ENCODE measurements around the gene EXOSC3.
A peak's percentile ranks its signal among the peaks of the same experiment; 100 is the strongest.
"Not testable (repeated sequence)": the region's sequence is repeated elsewhere in the genome, so short reads cannot be mapped to it uniquely, and the experiment has no call there.

Gene EXOSC3

GRCh38 chr9:37798677-37799076, 13.8 kb upstream of the EXOSC3 start:
- no peaks in the 10 kb centered on the region for H3K27me3 ChIP-seq (ENCODE audit: insufficient read depth, low read length)
- no peaks in the 10 kb centered on the region for H3K36me3 ChIP-seq (ENCODE audit: insufficient read depth, low read length)
- H3K4me3 ChIP-seq (ENCODE audit: low read length) = no peak overlapping the region
- no peak overlapping the region for H2AFZ ChIP-seq (ENCODE audit: low read depth, low read length)
- H3K4me1 ChIP-seq (ENCODE audit: insufficient read depth, low read length) = peaks cover 21% of the 10 kb centered on the region
- H3K9me3 ChIP-seq (ENCODE audit: low read length) = no peaks in the 10 kb centered on the region

- no peaks in the 10 kb centered on the region for H3K9me3 ChIP-seq (ENCODE audit: low read length)
- no peak overlapping the region for H3K4me3 ChIP-seq (ENCODE audit: low read length)
- H3K27me3 ChIP-seq (ENCODE audit: insufficient read depth, low read length) = no peaks in the 10 kb centered on the region
- H3K4me1 ChIP-seq (ENCODE audit: insufficient read depth, low read length) = peaks cover 6% of the 10 kb centered on the region
- no peak overlapping the region for H2AFZ ChIP-seq (ENCODE audit: low read depth, low read length)
- H3K36me3 ChIP-seq (ENCODE audit: insufficient read depth, low read length) = no peaks in the 10 kb centered on the region
Measured at GRCh38 chr9:37796232-37796631, 11.4 kb upstream of the EXOSC3 start.

DNA sequence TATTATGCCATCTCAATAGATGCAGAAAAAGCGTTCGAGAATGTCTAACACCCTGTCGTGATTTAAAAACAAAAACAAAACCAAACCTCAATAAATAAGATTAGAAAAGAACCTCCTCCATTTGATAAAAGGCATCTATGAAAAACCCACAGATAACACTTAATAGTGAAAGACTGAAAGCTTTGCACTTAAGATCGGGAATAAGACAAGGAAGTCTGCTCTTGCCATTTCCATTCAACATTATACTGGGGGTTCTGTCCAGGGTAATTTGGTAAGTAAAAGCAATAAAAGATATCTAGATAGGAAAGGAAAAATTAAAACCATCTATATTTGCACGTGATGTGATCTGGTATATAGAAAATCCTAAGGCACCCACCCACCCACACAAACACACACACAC, 7.3 kb upstream of the EXOSC3 start:
- Histone ChIP-seq H3K4me3 (ENCODE audit: low read length) (no peak overlapping the region), H3K36me3 (ENCODE audit: insufficient read depth, low read length) (no peaks in the 10 kb centered on the region)

GRCh38 chr9:37790096-37790495, 5.2 kb upstream of the EXOSC3 start:
- Histone ChIP-seq H3K36me3 (ENCODE audit: insufficient read depth, low read length) (no peaks in the 10 kb centered on the region), H3K27me3 (ENCODE audit: insufficient read depth, low read length) (no peaks in the 10 kb centered on the region), H2AFZ (ENCODE audit: low read depth, low read length) (no peak overlapping the region), H3K4me1 (ENCODE audit: insufficient read depth, low read length) (peaks cover 4% of the 10 kb centered on the region), H3K9me3 (ENCODE audit: low read length) (no peaks in the 10 kb centered on the region), H3K4me3 (ENCODE audit: low read length) (no peak overlapping the region)

More for the DNA sequence above, 7.3 kb upstream of the EXOSC3 start:
- H3K27me3 ChIP-seq (ENCODE audit: insufficient read depth, low read length) = no peaks in the 10 kb centered on the region
- no peaks in the 10 kb centered on the region for H3K9me3 ChIP-seq (ENCODE audit: low read length)
- no peak overlapping the region for H2AFZ ChIP-seq (ENCODE audit: low read depth, low read length)
- no peaks in the 10 kb centered on the region for H3K4me1 ChIP-seq (ENCODE audit: insufficient read depth, low read length)

- no peak overlapping the region for H2AFZ ChIP-seq (ENCODE audit: low read depth, low read length)
- no peak overlapping the region for H3K4me3 ChIP-seq (ENCODE audit: low read length)
- H3K27me3 ChIP-seq (ENCODE audit: insufficient read depth, low read length) = no peaks in the 10 kb centered on the region
- no peaks in the 10 kb centered on the region for H3K9me3 ChIP-seq (ENCODE audit: low read length)
- peaks cover 5% of the 10 kb centered on the region for H3K36me3 ChIP-seq (ENCODE audit: insufficient read depth, low read length)
- H3K4me1 ChIP-seq (ENCODE audit: insufficient read depth, low read length) = peaks cover 13% of the 10 kb centered on the region
Measured at GRCh38 chr9:37788332-37788731, 3.5 kb upstream of the EXOSC3 start.

DNA sequence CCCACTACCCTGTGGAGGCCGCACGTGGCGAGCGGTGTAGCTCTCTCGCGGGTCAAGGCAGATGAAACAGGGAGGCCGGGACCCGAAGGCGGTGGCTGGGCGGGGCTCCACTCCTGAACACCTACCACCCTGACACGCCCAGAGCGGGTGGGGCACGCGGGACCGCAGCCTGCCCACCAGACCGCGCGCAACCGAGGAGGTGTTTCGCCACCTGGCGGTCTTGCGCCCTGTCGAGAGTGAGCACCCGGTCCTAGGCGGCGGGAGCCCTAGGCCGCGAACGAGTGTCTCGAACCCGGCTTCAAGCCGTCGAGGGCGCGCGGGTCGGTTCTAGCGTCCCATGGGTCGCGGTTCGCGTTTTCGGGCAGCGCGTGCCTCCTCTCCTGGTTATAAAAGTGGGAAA, 2.2 kb upstream of the EXOSC3 start:
- H3K36me3 ChIP-seq (ENCODE audit: insufficient read depth, low read length) = peaks cover 18% of the 10 kb centered on the region
- no peaks in the 10 kb centered on the region for H3K27me3 ChIP-seq (ENCODE audit: insufficient read depth, low read length)
- peaks cover 16% of the 10 kb centered on the region for H3K4me1 ChIP-seq (ENCODE audit: insufficient read depth, low read length)
- H3K9me3 ChIP-seq (ENCODE audit: low read length) = no peaks in the 10 kb centered on the region
- H2AFZ ChIP-seq (ENCODE audit: low read depth, low read length) = no peak overlapping the region
- no peak overlapping the region for H3K4me3 ChIP-seq (ENCODE audit: low read length)

DNA sequence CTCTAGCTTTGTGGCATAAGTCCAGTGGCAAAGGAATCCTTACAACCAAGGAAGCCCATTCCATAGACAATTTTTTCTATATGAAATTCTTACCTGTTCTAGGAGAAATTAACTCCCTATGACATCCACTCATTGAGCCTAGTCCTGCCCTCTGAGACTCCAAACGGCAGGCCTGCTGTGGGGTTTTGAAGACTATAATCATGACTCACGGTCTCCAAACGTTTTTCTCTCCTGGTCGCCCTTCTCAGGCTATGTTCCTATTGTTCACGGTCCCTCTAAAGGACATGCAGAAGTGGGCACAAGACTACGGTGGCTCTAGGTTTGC, 611 bp downstream of the EXOSC3 start:
- peak overlapping the region; percentile 54 for H2AFZ ChIP-seq (ENCODE audit: low read depth, low read length)
- no peaks in the 10 kb centered on the region for H3K27me3 ChIP-seq (ENCODE audit: insufficient read depth, low read length)
- H3K4me3 ChIP-seq (ENCODE audit: low read length) = peak overlapping the region; percentile 81
- H3K9me3 ChIP-seq (ENCODE audit: low read length) = no peaks in the 10 kb centered on the region
- H3K36me3 ChIP-seq (ENCODE audit: insufficient read depth, low read length) = peaks cover 45% of the 10 kb centered on the region
- H3K4me1 ChIP-seq (ENCODE audit: insufficient read depth, low read length) = peaks cover 16% of the 10 kb centered on the region

- Histone ChIP-seq H3K9me3 (ENCODE audit: low read length) (no peaks in the 10 kb centered on the region), H3K27me3 (ENCODE audit: insufficient read depth, low read length) (no peaks in the 10 kb centered on the region), H3K4me3 (ENCODE audit: low read length) (no peak overlapping the region), H3K36me3 (ENCODE audit: insufficient read depth, low read length) (peaks cover 86% of the 10 kb centered on the region), H3K4me1 (ENCODE audit: insufficient read depth, low read length) (peaks cover 4% of the 10 kb centered on the region), H2AFZ (ENCODE audit: low read depth, low read length) (no peak overlapping the region)
Measured at GRCh38 chr9:37778534-37778933, 6.3 kb downstream of the EXOSC3 start.

DNA sequence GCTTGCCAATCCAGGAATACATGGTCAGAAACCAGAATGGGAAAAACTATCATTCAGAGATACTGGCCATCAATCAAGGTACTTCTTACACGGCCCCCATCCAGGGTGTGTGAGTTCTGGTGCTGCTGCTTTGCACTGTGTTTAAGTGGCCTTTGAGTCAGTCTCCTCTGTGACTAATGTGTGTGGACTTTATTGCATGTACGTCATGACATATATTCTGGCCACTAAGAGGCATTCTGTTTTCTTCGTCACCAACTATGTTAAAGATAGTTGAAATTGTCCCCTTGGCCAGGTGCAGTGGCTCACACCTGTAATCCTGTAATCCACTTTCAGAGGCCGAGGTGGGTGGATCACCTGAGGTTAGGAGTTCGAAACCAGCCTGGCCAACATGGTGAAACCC, 8.5 kb downstream of the EXOSC3 start:
- H3K36me3 ChIP-seq (ENCODE audit: insufficient read depth, low read length) = peaks cover 65% of the 10 kb centered on the region
- no peaks in the 10 kb centered on the region for H3K9me3 ChIP-seq (ENCODE audit: low read length)
- no peaks in the 10 kb centered on the region for H3K27me3 ChIP-seq (ENCODE audit: insufficient read depth, low read length)
- no peaks in the 10 kb centered on the region for H3K4me1 ChIP-seq (ENCODE audit: insufficient read depth, low read length)
- H3K4me3 ChIP-seq (ENCODE audit: low read length) = no peak overlapping the region
- no peak overlapping the region for H2AFZ ChIP-seq (ENCODE audit: low read depth, low read length)

GRCh38 chr9:37775216-37775919, 9.5 kb downstream of the EXOSC3 start:
- no peaks in the 10 kb centered on the region for H3K9me3 ChIP-seq (ENCODE audit: low read length)
- peaks cover 60% of the 10 kb centered on the region for H3K36me3 ChIP-seq (ENCODE audit: insufficient read depth, low read length)
- H3K4me1 ChIP-seq (ENCODE audit: insufficient read depth, low read length) = no peaks in the 10 kb centered on the region
- no peak overlapping the region for H3K4me3 ChIP-seq (ENCODE audit: low read length)
- no peaks in the 10 kb centered on the region for H3K27me3 ChIP-seq (ENCODE audit: insufficient read depth, low read length)
- H2AFZ ChIP-seq (ENCODE audit: low read depth, low read length) = no peak overlapping the region

DNA sequence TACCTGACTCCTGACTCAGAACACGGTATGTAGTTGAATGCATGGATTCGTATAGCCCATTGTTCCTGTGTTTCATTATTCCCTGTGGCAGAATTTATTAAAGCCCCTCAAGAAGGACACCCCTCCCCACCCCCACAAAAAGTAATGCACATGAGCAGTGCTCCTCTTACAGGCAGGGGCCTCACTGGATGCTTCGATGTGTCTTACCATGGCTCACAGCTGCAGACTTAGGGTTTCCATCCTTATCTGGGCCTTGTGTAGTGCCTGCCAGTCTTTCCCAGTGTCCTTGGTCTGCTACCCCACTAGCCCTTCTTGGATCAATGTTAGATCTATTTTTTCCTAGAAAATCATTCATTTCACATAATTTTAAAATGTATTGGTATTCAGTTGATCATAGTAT, 14.9 kb downstream of the EXOSC3 start:
- H3K4me3 ChIP-seq (ENCODE audit: low read length) = no peak overlapping the region
- H3K27me3 ChIP-seq (ENCODE audit: insufficient read depth, low read length) = no peaks in the 10 kb centered on the region
- no peaks in the 10 kb centered on the region for H3K4me1 ChIP-seq (ENCODE audit: insufficient read depth, low read length)
- no peak overlapping the region for H2AFZ ChIP-seq (ENCODE audit: low read depth, low read length)
- no peaks in the 10 kb centered on the region for H3K9me3 ChIP-seq (ENCODE audit: low read length)
- H3K36me3 ChIP-seq (ENCODE audit: insufficient read depth, low read length) = peaks cover 23% of the 10 kb centered on the region

DNA sequence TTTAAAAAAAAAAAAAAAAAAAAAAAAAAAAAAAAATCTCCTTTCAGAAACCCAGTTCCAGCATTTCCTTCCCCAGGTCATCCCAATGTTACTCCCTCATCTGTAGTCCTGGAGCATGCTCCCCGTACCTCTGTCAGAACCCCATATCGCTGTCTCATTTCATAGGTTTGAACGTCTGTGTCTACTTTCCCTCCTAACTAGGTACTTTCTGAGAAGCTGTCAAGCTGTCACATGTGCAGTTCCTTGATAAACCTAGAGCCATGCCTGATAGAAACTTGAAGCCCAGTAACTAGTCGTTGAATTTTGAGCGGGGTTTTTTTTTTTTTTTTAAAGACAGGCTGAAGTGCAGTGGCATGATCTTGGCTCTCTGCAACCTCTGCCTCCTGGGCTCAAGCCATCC, 15.6 kb downstream of the EXOSC3 start:
- Histone ChIP-seq H3K4me3 (ENCODE audit: low read length) (no peak overlapping the region), H3K36me3 (ENCODE audit: insufficient read depth, low read length) (peaks cover 20% of the 10 kb centered on the region), H2AFZ (ENCODE audit: low read depth, low read length) (no peak overlapping the region), H3K9me3 (ENCODE audit: low read length) (peaks cover 2% of the 10 kb centered on the region), H3K27me3 (ENCODE audit: insufficient read depth, low read length) (no peaks in the 10 kb centered on the region), H3K4me1 (ENCODE audit: insufficient read depth, low read length) (no peaks in the 10 kb centered on the region)

- H3K4me1 ChIP-seq (ENCODE audit: insufficient read depth, low read length); H3K4me3 ChIP-seq (ENCODE audit: low read length); H3K27me3 ChIP-seq (ENCODE audit: insufficient read depth, low read length); H3K9me3 ChIP-seq (ENCODE audit: low read length); H2AFZ ChIP-seq (ENCODE audit: low read depth, low read length): not testable (repeated sequence)
- H3K36me3 ChIP-seq (ENCODE audit: insufficient read depth, low read length) = peaks cover 12% of the 10 kb centered on the region
Measured at GRCh38 chr9:37765263-37765662, 19.6 kb downstream of the EXOSC3 start.

- peaks cover 2% of the 10 kb centered on the region for H3K9me3 ChIP-seq (ENCODE audit: low read length)
- H3K27me3 ChIP-seq (ENCODE audit: insufficient read depth, low read length) = no peaks in the 10 kb centered on the region
- no peaks in the 10 kb centered on the region for H3K4me1 ChIP-seq (ENCODE audit: insufficient read depth, low read length)
Measured at GRCh38 chr9:37761511-37761910, 23.4 kb downstream of the EXOSC3 start.

More at GRCh38 chr9:37761511-37761910, 23.4 kb downstream of the EXOSC3 start:
- H2AFZ ChIP-seq (ENCODE audit: low read depth, low read length) = no peak overlapping the region
- H3K36me3 ChIP-seq (ENCODE audit: insufficient read depth, low read length) = peaks cover 6% of the 10 kb centered on the region
- H3K4me3 ChIP-seq (ENCODE audit: low read length) = no peak overlapping the region

Data from neuron (in vitro differentiated cells).